ENCODE results near the gene CDC25C. TPM values are rescaled to one million over a fixed set of nuclear protein-coding genes. Genes with fewer than 3 reads are reported as not detected.

The CDC25C gene
- total RNA-seq, 1 experiment from 2014 or later, result 14.1 TPM

Other genes starting within 250 kb of the CDC25C start
- gene WNT8A, start 247.8 kb downstream of the CDC25C start, total RNA-seq (2021; ENCODE audit: unreplicated experiment), result not detected
- 1.7 TPM for gene NME5, start 192.4 kb downstream of the CDC25C start, total RNA-seq (2021; ENCODE audit: unreplicated experiment)
- gene BRD8, start 153.2 kb downstream of the CDC25C start, total RNA-seq (2021; ENCODE audit: unreplicated experiment), result 92.1 TPM
- 55.4 TPM for gene KIF20A, start 152.7 kb downstream of the CDC25C start, total RNA-seq (2021; ENCODE audit: unreplicated experiment)
- gene CDC23, start 118.5 kb downstream of the CDC25C start, total RNA-seq (2021; ENCODE audit: unreplicated experiment), result 44.7 TPM
- gene GFRA3, start 57.2 kb downstream of the CDC25C start, total RNA-seq (2021; ENCODE audit: unreplicated experiment), result 1.5 TPM
- 50.4 TPM for gene FAM53C, start 6.5 kb upstream of the CDC25C start, total RNA-seq (2021; ENCODE audit: unreplicated experiment)
- 65.0 TPM for gene KDM3B, start 20.9 kb upstream of the CDC25C start, total RNA-seq (2021; ENCODE audit: unreplicated experiment)
- gene REEP2, start 107.3 kb upstream of the CDC25C start, total RNA-seq (2021; ENCODE audit: unreplicated experiment), result 6.5 TPM
- 12.0 TPM for gene EGR1, start 133.7 kb upstream of the CDC25C start, total RNA-seq (2021; ENCODE audit: unreplicated experiment)
- gene ETF1, start 211.4 kb upstream of the CDC25C start, total RNA-seq (2021; ENCODE audit: unreplicated experiment), result 168 TPM
- 424 TPM for gene HSPA9, start 243.6 kb upstream of the CDC25C start, total RNA-seq (2021; ENCODE audit: unreplicated experiment)